Stromal cell of bone marrow (primary cell): Measurements from ENCODE around the gene WWOX.

ENCODE experiments used
- DNase-seq: peaks from one replicate; pipeline ENCODE4 v3.0.0-alpha.2; 2012; ENCODE audit warnings: low read depth

The WWOX gene

GRCh38 chr16:78105517-78105916 is 6.1 kb downstream of the WWOX start:
- no peak for DNase-seq

GRCh38 chr16:78106686-78107085 is 7.2 kb downstream of the WWOX start:
- no peak for DNase-seq

- no peak for DNase-seq
Measured at GRCh38 chr16:78108451-78108850, 9.0 kb downstream of the WWOX start.

GRCh38 chr16:78113258-78113657 is 13.8 kb downstream of the WWOX start:
- DNase-seq: no peak

GRCh38 chr16:78115659-78116058 is 16.2 kb downstream of the WWOX start:
- no peak for DNase-seq

- DNase-seq: no peak
Measured at GRCh38 chr16:78116946-78117345, 17.5 kb downstream of the WWOX start.

- no peak for DNase-seq
Measured at GRCh38 chr16:78117391-78117790, 17.9 kb downstream of the WWOX start.

GRCh38 chr16:78118469-78119025 is 19.1 kb downstream of the WWOX start:
- DNase-seq: no peak

GRCh38 chr16:78122774-78123315 is 23.4 kb downstream of the WWOX start:
- DNase-seq: peak; percentile 53

GRCh38 chr16:78125112-78125844 is 25.8 kb downstream of the WWOX start:
- DNase-seq: no peak

- DNase-seq: no peak
Measured at GRCh38 chr16:78126662-78127061, 27.2 kb downstream of the WWOX start.

- DNase-seq: peak; percentile 88
Measured at GRCh38 chr16:78127130-78127529, 27.7 kb downstream of the WWOX start.

- no peak for DNase-seq
Measured at GRCh38 chr16:78128913-78129312, 29.5 kb downstream of the WWOX start.

GRCh38 chr16:78129349-78129748 is 29.9 kb downstream of the WWOX start:
- no peak for DNase-seq

- no peak for DNase-seq
Measured at GRCh38 chr16:78130083-78130608, 30.7 kb downstream of the WWOX start.

- DNase-seq: no peak
Measured at GRCh38 chr16:78130950-78131349, 31.5 kb downstream of the WWOX start.

- DNase-seq: no peak
Measured at GRCh38 chr16:78133919-78134318, 34.5 kb downstream of the WWOX start.

GRCh38 chr16:78134944-78135619 is 35.6 kb downstream of the WWOX start:
- DNase-seq: no peak

- no peak for DNase-seq
Measured at GRCh38 chr16:78137179-78137578, 37.7 kb downstream of the WWOX start.

- no peak for DNase-seq
Measured at GRCh38 chr16:78137782-78138616, 38.5 kb downstream of the WWOX start.

- DNase-seq: no peak
Measured at GRCh38 chr16:78140818-78141466, 41.5 kb downstream of the WWOX start.
